Epithelial cell of proximal tubule (primary cell): ENCODE data around the gene RHOJ. TPM values are rescaled to one million over a fixed set of nuclear protein-coding genes. Genes with fewer than 3 reads are reported as not detected.

Experiments
- DNase-seq: peaks from one replicate; pipeline ENCODE4 v3.0.0-alpha.2; 2011; ENCODE audit warnings: low read depth
- H3K4me3 ChIP-seq: 2 replicates; pipeline ENCODE4 v1.5.1; 2011; ENCODE audit warnings: low read depth, mild to moderate bottlenecking, low read length
- total RNA-seq: library from RNA; depleted of rRNA; stranded (reverse); fragments of >200 nt; gene quantifications from 2 replicates; pipeline ENCODE4 v1.2.3, GENCODE V29; 2015
- TF ChIP-seq, protein P1 (sequence below): conservative IDR thresholded peaks from 2 replicates; pipeline ENCODE4 v1.5.1; 2012; ENCODE audit warnings: low read depth, mild to moderate bottlenecking, low read length

Gene RHOJ
- total RNA-seq, 1 donor from 2014 or later, result 0.23 TPM

DNA sequence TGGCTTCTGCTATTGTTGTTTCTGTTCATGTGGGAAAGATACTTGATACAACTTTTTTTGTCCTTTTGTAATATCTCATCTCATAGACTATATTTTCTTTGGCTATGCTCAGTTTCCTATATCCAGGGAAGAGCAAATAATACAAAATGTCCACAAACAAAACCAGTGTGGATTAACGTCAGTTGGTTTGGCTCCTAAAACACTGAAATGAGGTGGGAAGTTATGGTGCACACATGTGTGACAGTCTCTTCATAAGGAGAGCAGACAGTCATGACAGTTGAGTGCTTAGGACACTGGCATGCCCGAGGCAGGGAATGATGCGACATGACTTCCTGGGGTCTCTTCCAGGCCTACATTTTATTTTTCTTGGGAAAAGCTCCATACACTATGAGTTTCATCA is 27.5 kb downstream of the RHOJ start:
- no peak for DNase-seq
- H3K4me3 ChIP-seq, result no peak overlapping the region
- TF ChIP-seq, protein P1, sequence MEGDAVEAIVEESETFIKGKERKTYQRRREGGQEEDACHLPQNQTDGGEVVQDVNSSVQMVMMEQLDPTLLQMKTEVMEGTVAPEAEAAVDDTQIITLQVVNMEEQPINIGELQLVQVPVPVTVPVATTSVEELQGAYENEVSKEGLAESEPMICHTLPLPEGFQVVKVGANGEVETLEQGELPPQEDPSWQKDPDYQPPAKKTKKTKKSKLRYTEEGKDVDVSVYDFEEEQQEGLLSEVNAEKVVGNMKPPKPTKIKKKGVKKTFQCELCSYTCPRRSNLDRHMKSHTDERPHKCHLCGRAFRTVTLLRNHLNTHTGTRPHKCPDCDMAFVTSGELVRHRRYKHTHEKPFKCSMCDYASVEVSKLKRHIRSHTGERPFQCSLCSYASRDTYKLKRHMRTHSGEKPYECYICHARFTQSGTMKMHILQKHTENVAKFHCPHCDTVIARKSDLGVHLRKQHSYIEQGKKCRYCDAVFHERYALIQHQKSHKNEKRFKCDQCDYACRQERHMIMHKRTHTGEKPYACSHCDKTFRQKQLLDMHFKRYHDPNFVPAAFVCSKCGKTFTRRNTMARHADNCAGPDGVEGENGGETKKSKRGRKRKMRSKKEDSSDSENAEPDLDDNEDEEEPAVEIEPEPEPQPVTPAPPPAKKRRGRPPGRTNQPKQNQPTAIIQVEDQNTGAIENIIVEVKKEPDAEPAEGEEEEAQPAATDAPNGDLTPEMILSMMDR, result no peak

DNA sequence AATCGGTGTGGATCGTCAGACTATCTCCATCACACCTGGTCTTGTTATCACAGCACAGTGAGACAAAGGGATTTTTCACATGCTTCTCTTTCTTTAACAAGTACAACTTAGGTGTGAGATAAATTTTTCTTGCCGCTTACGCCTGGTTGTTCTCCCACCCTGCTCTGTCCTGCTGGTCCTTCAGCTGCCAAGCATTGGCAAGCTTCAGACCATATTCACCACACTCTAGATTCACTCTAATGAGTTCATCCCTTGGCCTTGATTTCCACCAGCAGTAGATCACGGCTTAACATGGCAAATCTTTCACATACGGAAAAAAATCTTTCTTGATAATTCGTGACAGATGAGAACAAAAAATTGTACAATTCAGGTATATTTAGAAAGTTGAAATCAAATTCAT is 33.5 kb downstream of the RHOJ start:
- TF ChIP-seq, protein P1, result no peak
- H3K4me3 ChIP-seq, result no peak overlapping the region
- DNase-seq, result no peak

GRCh38 chr14:63240221-63240620 is 36.0 kb downstream of the RHOJ start:
- H3K4me3 ChIP-seq, result no peak overlapping the region
- DNase-seq, result no peak
- TF ChIP-seq, protein P1, result no peak

DNA sequence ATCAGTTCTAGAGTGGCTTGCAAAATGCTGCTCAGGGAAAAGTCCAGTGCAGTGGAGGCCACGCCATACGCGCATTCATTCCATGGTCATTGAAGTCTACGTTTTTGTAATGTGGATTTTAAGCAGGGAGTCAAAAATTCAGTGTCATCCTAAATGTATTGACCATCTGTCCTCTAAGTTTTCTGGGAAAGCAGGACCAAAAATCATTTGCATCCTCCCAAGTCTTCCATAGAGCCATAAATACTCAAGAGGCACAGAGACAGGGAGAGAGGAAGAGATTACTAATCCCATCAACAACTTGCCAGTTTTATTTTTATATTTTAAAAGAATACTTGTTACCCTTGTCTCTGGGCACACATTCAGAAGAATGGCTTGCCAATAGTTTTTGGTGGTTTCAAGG is 36.9 kb downstream of the RHOJ start:
- no peak overlapping the region for H3K4me3 ChIP-seq
- TF ChIP-seq, protein P1, result no peak
- DNase-seq, result no peak

DNA sequence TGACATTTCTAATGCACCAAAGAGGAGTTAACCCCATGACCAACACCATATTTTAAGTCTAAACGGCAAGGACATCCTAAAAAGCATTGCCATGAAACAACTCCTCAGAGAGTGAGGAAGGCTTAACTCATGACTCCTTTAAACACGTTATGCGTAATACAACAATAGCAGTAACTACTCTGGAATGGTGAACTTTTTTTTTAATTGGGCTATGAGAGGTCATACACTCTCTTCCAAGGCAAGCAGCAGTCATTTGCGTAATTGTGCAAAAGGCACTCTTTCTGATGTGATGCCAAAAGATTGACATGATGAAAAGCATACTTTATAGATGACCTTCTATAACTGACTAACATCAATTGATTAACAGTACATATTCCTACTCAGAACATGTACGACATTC is 39.4 kb downstream of the RHOJ start:
- TF ChIP-seq, protein P1, result no peak
- no peak overlapping the region for H3K4me3 ChIP-seq

DNA sequence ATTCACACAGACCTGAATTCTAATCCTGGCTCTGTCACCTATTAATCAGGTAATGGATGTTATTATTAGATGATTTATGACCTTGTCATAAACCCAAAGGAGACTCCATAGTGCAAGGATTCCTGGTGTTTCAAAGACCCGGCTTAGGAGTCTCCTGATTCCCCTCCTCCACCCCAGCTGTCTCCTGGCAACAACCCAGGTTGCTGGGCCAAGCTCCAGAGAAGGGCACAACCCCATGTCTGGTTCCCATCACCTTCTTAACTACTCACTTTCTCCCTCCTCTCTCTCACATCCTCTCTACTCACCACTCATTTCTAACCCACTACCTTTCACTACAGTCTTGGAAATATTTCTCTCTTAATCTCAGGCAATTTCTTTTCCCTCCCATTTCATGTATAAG is 41.6 kb downstream of the RHOJ start:
- TF ChIP-seq, protein P1, result no peak
- no peak for DNase-seq
- H3K4me3 ChIP-seq, result no peak overlapping the region

More for the DNA sequence above, 39.4 kb downstream of the RHOJ start:
- DNase-seq, result no peak

GRCh38 chr14:63248211-63248610 is 44.0 kb downstream of the RHOJ start:
- no peak for DNase-seq

More at GRCh38 chr14:63248211-63248610, 44.0 kb downstream of the RHOJ start:
- TF ChIP-seq, protein P1, result no peak
- no peak overlapping the region for H3K4me3 ChIP-seq
